ENCODE data around the gene MFSD12.

Gene MFSD12

GRCh38 chr19:3522421-3523360, 34.7 kb downstream of the MFSD12 start:
- no peaks in the 10 kb centered on the region for H3K27me3 ChIP-seq (ENCODE audit: control insufficient read depth, insufficient read depth, low read length)
- peaks cover 5% of the 10 kb centered on the region for H3K36me3 ChIP-seq (ENCODE audit: control insufficient read depth, insufficient read depth, low read length)
- no peak for DNase-seq (ENCODE audit: low read depth, low spot score)
- no CpG with 5 or more reads among the region's 40 CpGs for WGBS (ENCODE audit: insufficient coverage, insufficient read length)
- H3K4me1 ChIP-seq (ENCODE audit: control insufficient read depth, insufficient read depth, low read length), result peaks cover 2% of the 10 kb centered on the region; the same call in 1 of the 2 replicates
- H3K4me3 ChIP-seq (ENCODE audit: low read length), result no peak overlapping the region
- no peaks in the 10 kb centered on the region for H3K9me3 ChIP-seq (ENCODE audit: control insufficient read depth, insufficient read depth, low read length)
- no peak overlapping the region for H3K27ac ChIP-seq (ENCODE audit: low read length)

- WGBS (ENCODE audit: insufficient coverage, insufficient read length), result no CpG with 5 or more reads among the region's 7 CpGs
- Histone ChIP-seq H3K27me3 (ENCODE audit: control insufficient read depth, insufficient read depth, low read length) (no peaks in the 10 kb centered on the region), H3K27ac (ENCODE audit: low read length) (no peak overlapping the region), H3K4me1 (ENCODE audit: control insufficient read depth, insufficient read depth, low read length) (peaks cover 4% of the 10 kb centered on the region; the same call in 1 of the 2 replicates), H3K4me3 (ENCODE audit: low read length) (no peak overlapping the region), H3K9me3 (ENCODE audit: control insufficient read depth, insufficient read depth, low read length) (no peaks in the 10 kb centered on the region), H3K36me3 (ENCODE audit: control insufficient read depth, insufficient read depth, low read length) (peaks cover 2% of the 10 kb centered on the region)
- DNase-seq (ENCODE audit: low read depth, low spot score), result no peak
Observed at GRCh38 chr19:3521104-3521445, 36.3 kb downstream of the MFSD12 start.

DNA sequence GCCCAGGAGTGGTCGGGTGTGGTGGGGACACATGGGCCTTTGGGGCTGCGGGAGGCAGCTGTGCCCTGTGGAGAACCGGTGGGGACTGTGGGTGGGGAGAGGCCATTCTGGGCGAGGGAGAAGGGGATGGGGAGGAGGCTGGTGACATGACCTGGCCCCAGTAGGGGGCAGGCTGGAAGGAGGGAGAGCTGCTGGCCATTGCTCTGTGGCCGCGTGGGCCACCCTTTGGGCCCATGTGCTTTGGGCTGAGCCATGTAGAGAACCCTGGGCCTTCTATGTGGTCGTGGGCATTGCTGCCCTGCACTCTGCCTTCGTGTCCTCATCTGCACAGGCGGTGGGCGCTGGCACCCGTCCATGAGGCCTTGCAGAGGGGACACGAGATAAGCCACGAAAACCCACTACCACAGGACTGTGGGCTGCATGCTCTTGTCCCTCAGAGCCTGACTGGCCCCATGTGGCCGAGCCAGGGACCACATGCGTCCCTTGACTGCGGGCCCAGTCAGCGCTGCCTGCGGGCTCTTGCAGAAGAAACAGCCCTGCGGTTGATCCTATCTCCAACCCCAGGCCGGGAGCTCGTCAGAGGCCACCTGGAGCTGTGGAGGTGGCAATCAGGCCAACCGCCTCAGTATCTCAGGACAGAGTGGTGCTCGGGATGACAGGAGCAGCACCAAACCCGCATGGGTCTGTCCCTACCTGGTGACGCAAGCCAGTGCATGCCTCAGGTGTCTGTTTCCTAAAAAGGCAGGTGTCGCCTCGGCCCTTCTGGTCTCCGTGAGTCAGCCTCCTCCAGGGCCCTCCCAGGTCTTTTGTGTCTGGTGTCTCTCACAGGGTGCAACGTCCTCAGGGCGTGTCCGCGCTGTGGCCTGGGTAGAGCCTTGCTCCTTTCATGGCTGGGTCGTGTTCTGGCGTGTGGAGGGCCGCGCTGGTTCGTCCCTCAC, 37.0 kb downstream of the MFSD12 start:
- Histone ChIP-seq H3K36me3 (ENCODE audit: control insufficient read depth, insufficient read depth, low read length) (no peaks in the 10 kb centered on the region; the same call in 1 of the 2 replicates), H3K27me3 (ENCODE audit: control insufficient read depth, insufficient read depth, low read length) (no peaks in the 10 kb centered on the region), H3K4me3 (ENCODE audit: low read length) (no peak overlapping the region), H3K27ac (ENCODE audit: low read length) (no peak overlapping the region), H3K9me3 (ENCODE audit: control insufficient read depth, insufficient read depth, low read length) (no peaks in the 10 kb centered on the region), H3K4me1 (ENCODE audit: control insufficient read depth, insufficient read depth, low read length) (peaks cover 4% of the 10 kb centered on the region; the same call in 1 of the 2 replicates)
- DNase-seq (ENCODE audit: low read depth, low spot score), result no peak
- WGBS (ENCODE audit: insufficient coverage, insufficient read length), result no CpG with 5 or more reads among the region's 37 CpGs

DNA sequence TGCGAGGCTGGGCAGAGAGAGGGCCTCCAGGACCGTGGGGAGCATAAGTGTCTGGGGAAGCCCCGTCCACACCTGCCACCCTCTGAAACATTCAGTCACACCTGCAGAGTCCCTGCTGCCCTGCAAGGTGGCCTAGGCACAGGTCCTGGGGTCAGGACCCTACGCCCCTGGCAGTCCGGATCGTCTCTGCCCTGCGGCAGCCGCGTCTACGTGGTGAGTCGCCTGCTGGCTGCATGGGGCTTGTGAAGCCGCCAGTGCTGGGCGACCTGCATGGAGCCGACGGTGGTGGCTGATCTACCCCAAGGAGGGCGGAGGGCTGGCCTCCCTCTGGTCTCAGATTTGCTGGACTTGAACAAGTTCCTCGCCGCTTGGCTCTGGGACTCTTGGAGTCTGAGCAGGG, 38.3 kb downstream of the MFSD12 start:
- WGBS (ENCODE audit: insufficient coverage, insufficient read length), result no CpG with 5 or more reads among the region's 18 CpGs
- H3K9me3 ChIP-seq (ENCODE audit: control insufficient read depth, insufficient read depth, low read length), result no peaks in the 10 kb centered on the region
- H3K4me3 ChIP-seq (ENCODE audit: low read length), result no peak overlapping the region
- DNase-seq (ENCODE audit: low read depth, low spot score), result no peak
- no peaks in the 10 kb centered on the region; the same call in 1 of the 2 replicates for H3K36me3 ChIP-seq (ENCODE audit: control insufficient read depth, insufficient read depth, low read length)
- H3K4me1 ChIP-seq (ENCODE audit: control insufficient read depth, insufficient read depth, low read length), result peaks cover 4% of the 10 kb centered on the region
- H3K27ac ChIP-seq (ENCODE audit: low read length), result no peak overlapping the region
- no peaks in the 10 kb centered on the region for H3K27me3 ChIP-seq (ENCODE audit: control insufficient read depth, insufficient read depth, low read length)

- no CpG with 5 or more reads among the region's 2 CpGs for WGBS (ENCODE audit: insufficient coverage, insufficient read length)
- H3K36me3 ChIP-seq (ENCODE audit: control insufficient read depth, insufficient read depth, low read length), result no peaks in the 10 kb centered on the region; the same call in 1 of the 2 replicates
- peaks cover 4% of the 10 kb centered on the region for H3K4me1 ChIP-seq (ENCODE audit: control insufficient read depth, insufficient read depth, low read length)
- DNase-seq (ENCODE audit: low read depth, low spot score), result no peak
- no peak overlapping the region for H3K4me3 ChIP-seq (ENCODE audit: low read length)
- no peaks in the 10 kb centered on the region for H3K27me3 ChIP-seq (ENCODE audit: control insufficient read depth, insufficient read depth, low read length)
- H3K27ac ChIP-seq (ENCODE audit: low read length), result no peak overlapping the region
- H3K9me3 ChIP-seq (ENCODE audit: control insufficient read depth, insufficient read depth, low read length), result no peaks in the 10 kb centered on the region
Observed at GRCh38 chr19:3518659-3519058, 38.7 kb downstream of the MFSD12 start.

GRCh38 chr19:3518255-3518654, 39.1 kb downstream of the MFSD12 start:
- no CpG with 5 or more reads among the region's 10 CpGs for WGBS (ENCODE audit: insufficient coverage, insufficient read length)
- H3K27ac ChIP-seq (ENCODE audit: low read length), result no peak overlapping the region

GRCh38 chr19:3517638-3518037, 39.7 kb downstream of the MFSD12 start:
- Histone ChIP-seq H3K27me3 (ENCODE audit: control insufficient read depth, insufficient read depth, low read length) (no peaks in the 10 kb centered on the region), H3K27ac (ENCODE audit: low read length) (no peak overlapping the region), H3K4me3 (ENCODE audit: low read length) (no peak overlapping the region), H3K9me3 (ENCODE audit: control insufficient read depth, insufficient read depth, low read length) (no peaks in the 10 kb centered on the region), H3K36me3 (ENCODE audit: control insufficient read depth, insufficient read depth, low read length) (no peaks in the 10 kb centered on the region), H3K4me1 (ENCODE audit: control insufficient read depth, insufficient read depth, low read length) (peaks cover 5% of the 10 kb centered on the region)
- WGBS (ENCODE audit: insufficient coverage, insufficient read length), result no CpG with 5 or more reads among the region's 2 CpGs
- DNase-seq (ENCODE audit: low read depth, low spot score), result no peak

More at GRCh38 chr19:3518255-3518654, 39.1 kb downstream of the MFSD12 start:
- Histone ChIP-seq H3K36me3 (ENCODE audit: control insufficient read depth, insufficient read depth, low read length) (no peaks in the 10 kb centered on the region; the same call in 1 of the 2 replicates), H3K9me3 (ENCODE audit: control insufficient read depth, insufficient read depth, low read length) (no peaks in the 10 kb centered on the region), H3K27me3 (ENCODE audit: control insufficient read depth, insufficient read depth, low read length) (no peaks in the 10 kb centered on the region), H3K4me1 (ENCODE audit: control insufficient read depth, insufficient read depth, low read length) (peaks cover 4% of the 10 kb centered on the region), H3K4me3 (ENCODE audit: low read length) (no peak overlapping the region)
- no peak for DNase-seq (ENCODE audit: low read depth, low spot score)

DNA sequence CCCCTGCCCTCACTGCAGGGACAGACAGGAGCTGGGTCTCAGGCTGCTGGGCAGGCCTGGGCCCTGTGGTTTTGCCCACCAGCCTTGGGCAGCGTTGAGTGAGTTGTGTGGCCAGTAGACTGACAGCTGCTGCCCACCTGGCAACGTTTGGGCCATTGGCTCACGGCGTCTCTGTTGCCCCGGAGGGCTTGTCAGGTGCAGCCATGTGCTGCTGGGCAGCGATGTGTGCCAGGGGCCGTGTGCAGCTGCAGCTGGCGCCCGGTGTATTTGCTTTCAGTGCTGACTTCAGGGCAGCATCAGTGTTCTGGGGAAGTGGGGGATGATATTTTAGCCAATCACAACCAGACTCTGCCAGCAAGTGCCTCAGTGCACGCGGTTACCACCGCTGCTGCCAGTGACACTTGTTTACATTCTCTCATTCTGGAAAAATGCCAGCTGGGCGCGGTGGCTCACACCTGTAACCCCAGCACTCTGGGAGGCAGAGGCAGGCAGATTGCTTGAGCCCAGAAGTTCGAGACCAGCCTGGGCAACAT, 40.6 kb downstream of the MFSD12 start:
- peaks cover 5% of the 10 kb centered on the region for H3K4me1 ChIP-seq (ENCODE audit: control insufficient read depth, insufficient read depth, low read length)
- no peak overlapping the region for H3K27ac ChIP-seq (ENCODE audit: low read length)
- WGBS (ENCODE audit: insufficient coverage, insufficient read length), result no CpG with 5 or more reads among the region's 15 CpGs
- peaks cover 2% of the 10 kb centered on the region; the same call in 1 of the 2 replicates for H3K36me3 ChIP-seq (ENCODE audit: control insufficient read depth, insufficient read depth, low read length)
- no peaks in the 10 kb centered on the region for H3K27me3 ChIP-seq (ENCODE audit: control insufficient read depth, insufficient read depth, low read length)
- DNase-seq (ENCODE audit: low read depth, low spot score), result no peak
- H3K9me3 ChIP-seq (ENCODE audit: control insufficient read depth, insufficient read depth, low read length), result no peaks in the 10 kb centered on the region
- H3K4me3 ChIP-seq (ENCODE audit: low read length), result no peak overlapping the region

GRCh38 chr19:3515891-3516422, 41.4 kb downstream of the MFSD12 start:
- H3K27ac ChIP-seq (ENCODE audit: low read length), result no peak overlapping the region
- no peak for DNase-seq (ENCODE audit: low read depth, low spot score)
- peaks cover 5% of the 10 kb centered on the region for H3K4me1 ChIP-seq (ENCODE audit: control insufficient read depth, insufficient read depth, low read length)
- no peaks in the 10 kb centered on the region for H3K9me3 ChIP-seq (ENCODE audit: control insufficient read depth, insufficient read depth, low read length)
- no CpG with 5 or more reads among the region's 15 CpGs for WGBS (ENCODE audit: insufficient coverage, insufficient read length)
- no peaks in the 10 kb centered on the region for H3K27me3 ChIP-seq (ENCODE audit: control insufficient read depth, insufficient read depth, low read length)
- no peak overlapping the region for H3K4me3 ChIP-seq (ENCODE audit: low read length)
- H3K36me3 ChIP-seq (ENCODE audit: control insufficient read depth, insufficient read depth, low read length), result peaks cover 2% of the 10 kb centered on the region; the same call in 1 of the 2 replicates

DNA sequence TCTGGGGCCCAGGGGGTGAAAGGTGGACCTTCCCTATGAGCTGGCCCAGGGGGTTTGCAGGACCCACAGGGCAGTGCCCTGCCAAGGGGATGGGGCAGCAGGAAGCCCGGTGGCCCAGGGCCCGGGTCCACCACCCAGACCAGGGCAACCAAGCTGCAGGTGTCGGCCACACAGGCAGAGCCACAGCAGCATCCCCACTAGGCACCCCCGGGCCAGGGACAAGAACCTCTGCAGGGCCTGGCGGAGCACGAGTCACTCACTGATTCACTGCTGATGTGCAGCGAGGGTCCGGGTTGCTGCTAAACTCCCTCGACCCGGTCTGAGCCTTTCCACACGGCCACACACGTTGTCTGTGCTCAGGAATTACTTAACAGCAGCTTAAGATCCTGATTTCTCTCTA, 42.5 kb downstream of the MFSD12 start:
- Histone ChIP-seq H3K27ac (ENCODE audit: low read length) (no peak overlapping the region), H3K4me3 (ENCODE audit: low read length) (no peak overlapping the region), H3K36me3 (ENCODE audit: control insufficient read depth, insufficient read depth, low read length) (peaks cover 2% of the 10 kb centered on the region; the same call in 1 of the 2 replicates), H3K4me1 (ENCODE audit: control insufficient read depth, insufficient read depth, low read length) (peaks cover 5% of the 10 kb centered on the region), H3K27me3 (ENCODE audit: control insufficient read depth, insufficient read depth, low read length) (no peaks in the 10 kb centered on the region), H3K9me3 (ENCODE audit: control insufficient read depth, insufficient read depth, low read length) (no peaks in the 10 kb centered on the region)
- DNase-seq (ENCODE audit: low read depth, low spot score), result no peak
- no CpG with 5 or more reads among the region's 12 CpGs for WGBS (ENCODE audit: insufficient coverage, insufficient read length)
